Measurements from ENCODE around the gene ZFP91. TPM values are rescaled to one million over a fixed set of nuclear protein-coding genes. Genes with fewer than 3 reads are reported as not detected.

Gene ZFP91
- total RNA-seq, result 10 to 100 TPM; 19.2 to 57.7 (median 48.9) TPM

- TF ChIP-seq POLR2A (IDR thresholded peaks at IDR 0.05) (peak; percentile 68 to 80), CTCF (IDR thresholded peaks at IDR 0.05) (peak in 1 of 4 experiments; percentile 21)
- intact Hi-C loops (cut with DNase I; ENCODE audit: low total_unique reads), result loop anchor here (10.0 kb wide), 1 partner anchor 566 kb away; the partner anchor contains the start of gene FAM111A
- no peaks in the 10 kb centered on the region for H3K27me3 ChIP-seq
- peak within 1 kb of the TSS; percentile 99 to 100 for H3K27ac ChIP-seq
- peak; percentile 97 to 99 for DNase-seq
- H3K9me3 ChIP-seq, result no peaks in the 10 kb centered on the region
- peak within 1 kb of the TSS; percentile 96 to 99 for H3K4me3 ChIP-seq
- H3K36me3 ChIP-seq, result no peaks in the 10 kb centered on the region
- peaks cover 3 to 14% of the 10 kb centered on the region in 2 donors for H3K4me1 ChIP-seq
Measured at GRCh38 chr11:58578635-58579191, at the start of gene ZFP91. Gene ZFP91 (plus strand): TSS chr11:58579063. CDS start chr11:58579282, 219 bp downstream.

GRCh38 chr11:58530236-58530635 is 48.6 kb upstream of the ZFP91 start:
- TF ChIP-seq POLR2A (IDR thresholded peaks at IDR 0.05) (no peak), CTCF (IDR thresholded peaks at IDR 0.05) (no peak)
- Histone ChIP-seq H3K36me3 (no peaks in the 10 kb centered on the region), H3K27ac (no peak overlapping the region), H3K27me3 (no peaks in the 10 kb centered on the region), H3K4me1 (no peaks in the 10 kb centered on the region), H3K4me3 (no peak overlapping the region), H3K9me3 (no peaks in the 10 kb centered on the region)
- intact Hi-C loops (cut with DNase I; ENCODE audit: low total_unique reads), result no loop called here
- no peak for DNase-seq

- no peak for DNase-seq
Measured at GRCh38 chr11:58531865-58532341, 47.0 kb upstream of the ZFP91 start.

GRCh38 chr11:58546841-58547240 is 32.0 kb upstream of the ZFP91 start:
- H3K36me3 ChIP-seq, result no peaks in the 10 kb centered on the region
- intact Hi-C loops (cut with DNase I; ENCODE audit: low total_unique reads), result no loop called here

More at GRCh38 chr11:58531865-58532341, 47.0 kb upstream of the ZFP91 start:
- Histone ChIP-seq H3K9me3 (no peaks in the 10 kb centered on the region), H3K4me1 (no peaks in the 10 kb centered on the region), H3K27me3 (no peaks in the 10 kb centered on the region), H3K27ac (no peak overlapping the region), H3K4me3 (no peak overlapping the region), H3K36me3 (no peaks in the 10 kb centered on the region)
- no peak for TF ChIP-seq CTCF (IDR thresholded peaks at IDR 0.05)
- TF ChIP-seq POLR2A (IDR thresholded peaks at IDR 0.05), result no peak
- intact Hi-C loops (cut with DNase I; ENCODE audit: low total_unique reads), result no loop called here

More at GRCh38 chr11:58546841-58547240, 32.0 kb upstream of the ZFP91 start:
- Histone ChIP-seq H3K4me3 (no peak overlapping the region), H3K27me3 (no peaks in the 10 kb centered on the region), H3K27ac (no peak overlapping the region), H3K4me1 (no peaks in the 10 kb centered on the region), H3K9me3 (no peaks in the 10 kb centered on the region)
- TF ChIP-seq CTCF (IDR thresholded peaks at IDR 0.05), result no peak
- no peak for TF ChIP-seq POLR2A (IDR thresholded peaks at IDR 0.05)
- no peak for DNase-seq

Data from uterus (tissue), 4 donors.